RPMI8226 (cell line): ENCODE measurements around the gene HMG20A.

Experiments
- DNase-seq: peaks from one replicate; pipeline ENCODE4 v3.0.0-alpha.2; 2015

The HMG20A gene

DNA sequence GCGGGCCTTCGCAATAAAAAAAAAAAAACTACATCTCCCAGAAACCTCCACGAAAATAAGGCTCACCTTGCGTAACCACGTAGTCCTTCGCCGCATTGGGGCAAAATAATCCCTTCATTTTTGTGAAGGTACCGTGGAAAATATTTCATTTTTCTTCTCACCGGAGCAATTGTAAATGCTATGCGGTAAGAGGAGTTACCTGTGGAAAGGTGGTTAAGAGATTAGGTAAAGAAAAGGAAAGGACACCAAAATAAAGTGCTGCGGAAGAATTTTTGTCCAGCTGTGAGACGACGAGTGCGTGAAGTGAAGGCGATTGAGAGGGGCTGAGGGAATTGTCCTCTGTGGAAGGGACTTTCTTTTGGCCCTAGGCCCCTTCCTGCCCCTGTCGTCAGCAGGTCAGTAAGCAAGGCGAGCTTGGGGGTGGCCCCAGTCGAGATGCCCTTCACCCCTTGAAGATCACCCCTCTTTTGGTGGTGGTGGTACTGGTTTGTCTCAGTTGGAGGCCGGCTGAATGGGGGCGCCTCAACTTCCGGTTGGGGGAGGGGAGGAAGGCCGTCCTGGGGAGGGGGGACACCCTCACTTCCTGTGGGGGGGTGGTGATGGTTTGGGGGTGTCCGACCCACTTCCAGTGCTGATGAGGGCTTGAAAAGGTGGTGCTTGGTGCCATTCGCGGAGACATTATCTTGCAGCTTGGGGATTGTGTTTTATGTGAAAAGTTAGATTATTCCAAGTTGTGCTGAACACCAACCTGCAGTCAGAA lies at the start of gene HMG20A:
Gene HMG20A, plus strand, starts transcription at position 279 of the 760 bp plus-strand sequence. CDS start 37,520 bp downstream, outside the sequence.
- DNase-seq, result peak; percentile 86

DNA sequence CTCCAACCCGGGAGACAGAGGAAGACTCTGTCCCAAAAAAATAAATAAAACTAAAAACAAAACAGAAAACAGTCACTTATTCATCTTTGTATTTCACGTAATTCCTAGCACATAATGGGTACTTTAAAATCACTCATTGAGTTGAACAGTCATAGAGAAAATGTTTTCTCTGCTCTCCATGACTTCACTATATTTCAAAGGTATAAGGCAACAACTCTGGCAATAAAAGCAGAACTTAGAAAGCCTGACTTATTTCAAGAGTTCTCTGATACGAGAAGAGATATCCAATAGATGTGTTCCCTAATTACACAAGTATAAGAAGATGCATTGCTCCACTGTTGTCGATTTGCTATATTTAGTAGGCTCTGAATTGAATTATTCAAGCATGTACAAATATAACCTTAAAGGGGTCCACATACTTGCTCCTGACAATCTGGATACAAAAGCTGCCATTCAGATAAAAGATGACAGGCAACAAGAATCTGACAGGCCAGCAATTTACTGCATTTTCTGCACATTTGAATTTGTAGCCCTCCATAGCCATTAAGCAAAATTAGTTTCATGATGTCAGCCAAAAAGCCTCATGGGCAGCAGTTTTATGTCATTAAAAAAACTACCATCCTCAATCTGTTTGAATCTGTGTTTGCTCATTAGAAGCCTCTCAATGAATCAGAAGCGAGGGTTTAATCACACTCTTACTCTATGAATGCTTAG lies 48.7 kb upstream of the HMG20A start:
- DNase-seq, result no peak

DNA sequence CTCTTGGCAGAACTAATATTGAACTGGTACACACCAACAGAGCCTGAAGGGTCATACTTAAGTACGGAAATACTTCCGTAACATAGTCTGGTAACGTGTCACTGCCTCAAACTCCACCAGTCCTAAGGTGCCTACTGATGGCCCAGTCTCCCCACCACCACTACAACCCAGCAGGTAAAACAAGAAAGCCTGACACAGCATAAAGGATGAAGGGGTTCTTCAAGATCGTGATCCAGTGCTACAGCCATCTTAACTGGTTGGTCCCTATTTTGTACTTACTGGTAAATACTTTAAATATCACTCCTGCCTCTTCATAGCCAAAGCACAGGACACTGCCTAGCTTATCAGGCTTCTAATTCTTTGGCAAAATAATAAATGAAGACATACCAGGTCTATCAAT lies 47.2 kb upstream of the HMG20A start:
- DNase-seq, result no peak

DNA sequence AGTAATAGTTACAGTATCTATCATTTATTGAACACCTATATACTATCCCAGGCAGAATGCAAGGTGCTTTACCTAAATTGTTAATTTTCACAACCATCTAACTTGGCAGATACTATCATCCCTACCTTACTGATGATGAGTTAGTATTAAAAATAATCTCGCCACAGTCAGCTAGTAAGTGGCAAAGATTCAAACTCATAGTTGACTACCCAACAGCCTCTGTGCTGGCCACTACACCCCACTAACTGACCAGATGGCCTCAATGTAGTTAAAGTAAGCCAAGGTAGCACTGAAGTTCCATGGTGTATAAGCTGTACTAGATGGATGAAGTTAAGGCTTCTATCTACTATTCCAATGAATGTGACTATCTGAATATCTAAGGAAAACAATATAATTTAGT lies 45.6 kb upstream of the HMG20A start:
- no peak for DNase-seq

GRCh38 chr15:77376770-77377169 lies 43.9 kb upstream of the HMG20A start:
- DNase-seq, result no peak

DNA sequence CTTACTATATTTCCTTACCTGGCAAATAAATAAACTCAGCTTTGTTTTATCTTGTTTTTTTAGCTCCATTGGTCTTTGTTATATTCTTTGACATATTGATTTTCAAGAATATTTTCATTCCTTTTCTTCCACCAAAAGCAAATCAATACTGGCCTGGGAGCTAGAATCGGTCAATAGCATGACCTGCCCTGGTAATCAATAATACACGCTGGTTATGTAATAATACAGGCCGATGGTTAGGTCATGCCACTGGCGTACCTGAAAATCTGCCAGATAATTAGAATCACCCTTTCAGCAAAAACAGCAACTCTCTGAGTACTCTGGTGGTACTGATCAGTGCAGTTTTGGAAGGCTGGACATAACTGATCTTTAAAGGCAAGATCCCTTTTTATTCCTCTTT lies 40.7 kb upstream of the HMG20A start:
- DNase-seq, result no peak

GRCh38 chr15:77384086-77384485 lies 36.6 kb upstream of the HMG20A start:
- no peak for DNase-seq

DNA sequence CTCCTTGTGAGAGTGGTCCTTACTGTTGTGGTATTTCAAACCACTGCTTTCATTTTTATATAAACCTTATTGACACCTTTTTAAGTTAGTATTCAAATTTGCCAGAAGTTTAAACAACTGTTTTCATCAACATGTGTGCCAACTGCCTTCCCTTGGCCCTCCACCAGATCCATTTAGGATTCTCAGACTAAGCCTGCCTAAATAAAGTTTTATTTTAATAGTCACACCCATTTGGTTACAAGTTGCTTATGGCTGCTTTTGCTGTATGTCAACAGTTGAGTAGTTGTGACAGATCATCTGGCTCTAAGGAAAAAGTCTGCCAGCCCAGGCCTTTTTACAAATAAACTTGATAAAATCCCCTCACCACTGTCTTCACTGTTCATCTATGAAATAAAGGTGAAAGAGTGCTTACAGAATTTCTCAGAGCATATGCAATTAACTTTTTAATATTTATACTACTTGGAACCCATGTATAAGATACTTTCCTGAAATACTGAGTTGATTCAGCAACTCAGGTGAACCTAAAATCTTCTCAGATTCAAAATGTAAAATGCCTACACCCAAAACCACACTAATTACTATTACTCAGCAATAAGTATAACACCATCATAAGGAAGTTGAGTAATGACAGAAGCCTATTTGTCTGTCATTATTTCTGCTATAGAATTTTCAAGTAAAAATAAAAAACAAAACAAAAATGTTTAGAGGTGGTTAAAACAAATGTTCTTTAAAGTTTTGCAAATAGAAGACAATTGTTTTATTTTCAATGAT lies 35.9 kb upstream of the HMG20A start:
- no peak for DNase-seq

- no peak for DNase-seq
Measured at GRCh38 chr15:77386626-77387025, 34.1 kb upstream of the HMG20A start.

GRCh38 chr15:77387365-77388105 lies 33.2 kb upstream of the HMG20A start:
- no peak for DNase-seq

GRCh38 chr15:77391372-77391951 lies 29.2 kb upstream of the HMG20A start:
- no peak for DNase-seq

GRCh38 chr15:77392762-77393470 lies 27.8 kb upstream of the HMG20A start:
- no peak for DNase-seq

- DNase-seq, result no peak
Measured at GRCh38 chr15:77393471-77393840, 27.2 kb upstream of the HMG20A start.

GRCh38 chr15:77395013-77395774 lies 25.5 kb upstream of the HMG20A start:
- DNase-seq, result no peak

DNA sequence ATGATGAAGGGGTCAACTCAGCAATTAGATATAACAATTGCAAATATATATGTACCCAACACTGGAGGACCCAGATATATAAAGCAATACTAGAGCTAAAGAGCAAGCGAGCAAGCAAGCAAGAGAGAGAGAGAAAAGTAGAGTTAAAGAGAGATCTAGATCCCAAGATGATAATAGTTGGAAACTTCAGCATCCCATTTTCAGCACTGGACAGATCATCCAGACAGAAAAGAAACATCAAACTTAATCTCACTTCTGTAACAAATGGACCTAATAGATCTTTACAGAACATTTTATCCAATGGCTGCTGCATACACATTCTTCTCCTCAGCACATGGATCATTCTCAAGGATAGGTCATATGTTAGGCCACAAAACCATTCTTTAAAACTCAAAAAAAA lies 24.0 kb upstream of the HMG20A start:
- no peak for DNase-seq

GRCh38 chr15:77398927-77399326 lies 21.8 kb upstream of the HMG20A start:
- DNase-seq, result no peak

DNA sequence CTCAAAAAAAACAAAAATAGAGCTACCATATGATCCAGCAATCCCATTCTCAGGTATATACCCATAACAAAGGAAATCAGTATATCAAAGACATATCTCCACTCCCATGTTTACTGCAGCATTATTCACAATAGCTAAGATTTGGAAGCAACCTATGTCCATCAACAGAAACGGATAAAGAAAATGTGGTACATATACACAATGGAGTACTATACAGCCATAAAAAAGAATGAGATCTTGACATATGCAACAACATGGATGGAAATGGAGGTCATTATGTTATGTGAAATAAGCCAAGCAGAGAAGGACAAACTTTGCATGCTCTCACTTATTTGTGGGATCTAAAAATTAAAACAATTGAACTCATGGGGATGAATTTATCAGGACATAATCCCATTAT lies 20.4 kb upstream of the HMG20A start:
- DNase-seq, result no peak

DNA sequence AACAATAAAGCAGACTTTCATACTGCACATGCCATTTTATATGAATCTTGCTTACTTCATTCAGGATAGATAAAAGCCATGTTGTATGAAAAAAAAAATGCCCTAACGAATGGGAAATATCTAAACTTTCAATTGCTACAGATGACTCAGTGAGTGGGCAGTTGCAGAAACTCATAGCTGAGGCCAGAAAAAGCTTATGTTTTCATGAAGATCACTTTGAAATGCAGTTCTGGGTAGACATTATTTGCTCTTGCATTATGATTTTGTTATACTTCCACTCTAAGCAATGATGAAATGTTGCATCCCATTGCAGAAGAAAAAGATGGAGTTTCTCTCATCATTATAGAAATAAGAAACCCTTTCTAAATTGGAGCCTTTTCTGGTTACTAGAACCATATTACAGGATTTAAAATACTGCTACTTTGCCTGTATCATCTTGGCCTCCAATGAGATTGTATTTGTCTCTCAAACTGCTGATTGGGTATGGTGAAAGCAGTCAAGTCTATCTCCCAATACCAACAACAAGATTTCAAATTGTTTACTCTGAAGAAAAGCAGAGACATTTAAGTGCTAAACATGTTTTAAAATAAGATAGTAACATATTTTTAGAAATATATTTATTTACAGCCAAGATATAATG lies 17.8 kb upstream of the HMG20A start:
- no peak for DNase-seq

DNA sequence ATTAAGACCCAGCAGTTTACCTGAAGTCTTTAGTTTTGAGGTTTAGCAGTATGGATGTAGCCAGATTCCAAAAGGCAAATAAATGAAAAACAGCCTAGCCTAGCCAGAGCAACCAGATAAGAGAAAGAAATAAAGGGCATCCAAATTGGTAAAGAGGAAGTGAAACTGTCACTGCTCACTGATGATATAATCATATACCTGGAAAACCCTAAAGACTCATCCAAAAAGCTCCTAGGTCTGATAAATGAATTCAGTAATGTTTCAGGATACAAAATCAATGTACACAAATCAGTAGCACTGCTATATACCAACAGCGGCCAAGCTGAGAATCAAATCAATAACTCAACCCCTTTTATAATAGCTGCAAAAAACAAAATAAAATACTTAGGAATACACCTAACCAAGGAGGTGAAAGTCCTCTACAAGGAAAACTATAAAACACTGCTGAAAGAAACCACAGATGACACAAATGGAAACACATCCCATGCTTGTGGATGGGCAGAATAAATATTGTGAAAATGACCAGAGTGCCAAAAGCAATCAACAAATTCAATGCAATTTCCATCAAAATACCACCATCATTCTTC lies 14.4 kb upstream of the HMG20A start:
- peak; percentile 51 for DNase-seq

GRCh38 chr15:77406846-77407245 lies 13.8 kb upstream of the HMG20A start:
- no peak for DNase-seq
